T1000 (cell line): ENCODE results near the gene ITGB8.
"Not testable (repeated sequence)": the region's sequence is repeated elsewhere in the genome, so short reads cannot be mapped to it uniquely, and the experiment has no call there.

Experiments
- DNase-seq: peaks from one replicate; lab custom pipeline; 2025; ENCODE audit warnings: mixed read lengths; lab: John Stamatoyannopoulos, UW

Gene ITGB8

GRCh38 chr7:20383351-20383750, 52.7 kb downstream of the ITGB8 start:
- DNase-seq, result no peak

DNA sequence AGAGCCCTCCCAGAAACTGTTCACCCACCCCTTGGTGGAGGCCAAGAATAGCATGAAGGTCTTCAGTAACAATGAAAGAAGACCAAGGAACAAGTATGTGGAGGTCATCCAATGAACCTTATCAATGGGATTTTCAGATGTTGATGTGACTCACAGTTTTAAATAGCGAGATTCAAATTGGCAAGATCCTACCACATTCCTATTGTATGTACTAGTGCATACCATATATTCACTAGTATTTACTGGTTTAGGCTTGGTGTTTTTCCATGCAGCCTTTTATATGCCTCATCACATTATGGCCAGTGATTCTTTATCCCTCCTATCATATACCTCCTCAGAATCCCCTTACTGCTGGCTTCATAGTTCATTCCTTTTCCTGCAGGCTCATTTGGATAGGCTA, 54.4 kb downstream of the ITGB8 start:
- DNase-seq, result no peak

DNA sequence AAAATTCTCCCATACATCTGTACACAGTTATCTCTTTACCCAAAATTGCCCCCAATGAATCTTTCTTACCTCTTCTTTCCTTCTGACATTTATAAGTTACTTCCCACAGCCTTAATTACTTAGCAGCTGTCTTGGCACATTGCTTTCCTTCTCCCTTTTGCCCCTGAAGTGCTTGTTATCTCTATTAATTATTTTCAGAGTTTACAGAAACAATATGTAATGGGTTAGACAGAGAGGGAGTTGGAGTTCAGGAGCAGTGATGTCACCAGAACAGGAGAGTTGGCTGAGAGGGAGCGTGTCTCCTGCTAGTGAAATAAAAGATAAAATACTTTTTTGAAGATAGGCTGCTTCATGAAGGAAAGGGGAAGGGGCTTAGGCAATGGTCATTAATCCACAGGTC, 57.4 kb downstream of the ITGB8 start:
- no peak for DNase-seq

DNA sequence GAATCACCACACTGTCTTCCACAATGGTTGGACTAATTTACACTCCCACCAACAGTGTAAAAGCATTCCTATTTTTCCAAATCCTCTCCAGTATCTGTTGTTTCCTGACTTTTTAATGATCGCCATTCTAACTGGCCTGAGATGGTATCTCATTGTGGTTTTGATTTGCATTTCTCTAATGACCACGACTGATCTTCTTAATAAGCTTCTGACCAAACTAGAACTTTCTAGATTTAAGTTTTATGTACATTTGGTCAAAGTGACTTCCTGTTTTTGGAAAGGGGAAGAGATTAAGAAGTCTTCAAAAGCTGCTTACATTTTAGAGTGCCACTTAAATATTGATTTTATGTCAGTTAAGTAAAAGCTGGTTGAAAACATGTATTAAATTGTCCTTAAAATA, 58.5 kb downstream of the ITGB8 start:
- not testable (repeated sequence) for DNase-seq

GRCh38 chr7:20393021-20393610, 62.4 kb downstream of the ITGB8 start:
- no peak for DNase-seq

- no peak for DNase-seq
Observed at GRCh38 chr7:20393616-20394015, 62.9 kb downstream of the ITGB8 start.

GRCh38 chr7:20394284-20394683, 63.6 kb downstream of the ITGB8 start:
- no peak for DNase-seq

GRCh38 chr7:20395104-20395503, 64.4 kb downstream of the ITGB8 start:
- no peak for DNase-seq

GRCh38 chr7:20395511-20395910, 64.8 kb downstream of the ITGB8 start:
- no peak for DNase-seq

- no peak for DNase-seq
Observed at GRCh38 chr7:20399521-20399920, 68.8 kb downstream of the ITGB8 start.

DNA sequence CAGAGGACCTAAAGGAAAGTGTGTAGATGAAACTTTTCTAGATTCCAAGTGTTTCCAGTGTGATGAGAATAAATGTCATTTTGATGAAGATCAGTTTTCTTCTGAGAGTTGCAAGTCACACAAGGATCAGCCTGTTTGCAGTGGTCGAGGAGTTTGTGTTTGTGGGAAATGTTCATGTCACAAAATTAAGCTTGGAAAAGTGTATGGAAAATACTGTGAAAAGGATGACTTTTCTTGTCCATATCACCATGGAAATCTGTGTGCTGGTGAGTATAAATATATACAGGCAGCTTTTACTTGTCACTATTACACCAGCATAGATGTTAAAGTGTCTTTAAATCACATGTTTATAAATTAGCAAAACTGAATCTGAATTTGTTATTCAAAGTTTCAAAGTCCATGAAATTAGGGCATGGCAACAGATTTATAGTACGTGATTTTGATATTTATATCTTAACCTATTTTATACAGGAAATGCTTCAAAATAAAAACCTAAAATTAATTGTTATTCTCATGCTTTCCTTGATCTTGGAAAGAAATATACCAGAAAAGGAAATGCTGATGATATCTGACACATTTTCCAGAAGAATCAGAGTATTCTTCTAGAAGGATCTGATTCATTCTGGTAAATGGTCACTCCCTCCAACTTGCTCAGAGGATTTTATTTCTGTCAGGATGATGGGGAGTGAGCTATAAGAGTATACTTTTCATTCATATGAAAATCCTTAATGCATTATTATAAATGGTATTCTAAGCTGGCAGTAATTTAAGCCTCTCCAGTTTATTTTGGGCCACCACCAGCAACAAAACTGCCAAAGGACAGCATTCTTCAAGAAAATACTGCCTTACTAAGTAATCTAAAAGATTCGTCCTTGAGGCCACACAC, 71.4 kb downstream of the ITGB8 start:
- DNase-seq, result no peak

DNA sequence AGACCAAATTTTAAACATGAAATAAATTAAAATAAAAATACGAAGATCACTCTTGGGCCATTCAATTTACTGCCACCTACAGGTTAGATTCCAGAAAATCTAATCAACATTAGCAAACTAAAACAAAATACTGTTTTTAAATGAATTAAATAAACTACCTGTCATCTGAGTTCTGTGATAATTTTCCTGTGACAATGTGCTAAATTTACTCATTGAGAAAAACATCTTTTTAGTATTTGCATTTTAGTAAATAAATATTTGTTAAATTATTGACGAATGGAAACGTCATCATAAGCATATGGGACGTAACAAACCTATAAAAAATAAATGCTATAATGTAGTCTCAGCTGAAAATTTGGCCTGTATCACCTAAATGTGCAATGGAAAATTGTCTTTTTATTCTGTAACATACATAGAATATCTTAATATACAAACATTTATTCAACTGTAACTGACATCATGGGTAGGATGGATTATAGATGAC, 72.1 kb downstream of the ITGB8 start:
- no peak for DNase-seq

DNA sequence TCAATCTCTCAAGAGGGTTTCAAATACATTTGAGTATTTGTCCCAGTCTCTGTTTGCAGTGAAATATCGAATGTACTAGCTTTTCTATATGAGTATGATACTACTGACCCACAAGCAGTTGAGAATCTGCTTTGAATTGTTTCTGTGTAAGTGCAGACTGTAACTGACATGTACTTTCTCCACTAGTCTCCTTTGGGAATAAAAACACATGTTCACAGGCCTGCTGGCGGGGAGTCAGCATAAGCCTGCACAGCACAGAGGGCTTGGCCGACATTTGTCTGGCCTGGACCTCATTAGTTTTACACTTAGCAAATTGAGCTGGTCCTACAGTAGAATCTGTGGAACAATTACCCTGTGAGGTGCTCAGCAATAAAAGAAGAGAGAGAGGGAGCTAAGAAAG, 72.6 kb downstream of the ITGB8 start:
- DNase-seq, result no peak

DNA sequence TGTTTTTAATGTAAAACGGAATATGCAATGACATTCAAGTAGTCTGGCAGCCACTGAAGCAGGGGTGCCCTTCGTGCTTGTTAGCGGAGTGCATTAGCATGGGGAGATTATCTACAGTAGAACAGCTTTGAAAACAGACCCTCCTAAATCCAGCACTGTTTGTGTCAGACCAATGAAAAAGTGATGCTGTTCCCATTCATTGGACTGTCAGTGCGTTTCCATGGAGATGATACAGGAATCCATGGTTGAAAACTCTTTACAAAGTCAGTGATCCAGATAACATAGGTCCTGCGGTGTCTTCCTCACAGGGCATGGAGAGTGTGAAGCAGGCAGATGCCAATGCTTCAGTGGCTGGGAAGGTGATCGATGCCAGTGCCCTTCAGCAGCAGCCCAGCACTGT, 73.6 kb downstream of the ITGB8 start:
- DNase-seq, result no peak

DNA sequence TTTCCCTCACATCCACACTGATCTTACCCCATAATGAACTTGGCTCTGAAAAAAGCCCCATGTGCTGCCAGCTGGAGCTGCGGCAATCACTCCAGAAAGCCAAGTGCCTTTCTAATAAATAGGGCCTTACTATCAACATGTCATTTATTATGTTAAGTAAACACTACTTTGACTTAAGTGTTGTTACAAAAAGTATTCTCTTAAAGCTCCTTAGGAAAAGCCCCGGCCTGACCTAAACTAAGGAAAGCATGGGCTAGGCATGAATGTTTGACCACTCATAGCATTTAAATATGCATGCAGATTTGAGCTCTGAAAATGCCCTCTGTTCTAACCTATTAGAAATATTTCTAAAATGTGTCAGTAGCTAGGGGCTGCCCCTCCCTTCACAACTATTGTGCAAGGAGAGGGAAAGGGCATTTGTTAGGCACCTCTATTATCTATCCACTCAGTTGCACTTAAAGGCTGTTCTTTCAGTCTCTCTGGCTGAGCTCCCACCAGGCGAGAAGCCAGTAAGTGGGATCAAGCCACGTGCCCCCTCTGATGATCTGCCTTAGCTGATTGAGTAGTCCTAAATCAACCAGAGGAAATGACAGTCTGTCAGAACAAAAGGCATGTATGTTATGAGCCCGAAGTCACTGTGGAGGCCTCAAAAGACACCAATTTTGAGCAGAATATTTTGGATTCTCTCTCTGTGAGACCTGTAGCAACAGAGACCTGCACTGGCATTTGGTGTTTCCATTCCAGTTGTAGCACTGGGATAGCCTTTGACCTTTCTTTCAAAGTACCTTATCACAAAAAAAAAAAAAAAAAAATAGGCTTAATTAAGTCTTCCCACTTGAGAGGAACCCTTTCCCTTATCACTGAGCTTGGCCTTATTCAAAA, 77.1 kb downstream of the ITGB8 start:
- DNase-seq, result no peak

- no peak for DNase-seq
Observed at GRCh38 chr7:20408467-20408826, 77.7 kb downstream of the ITGB8 start.

DNA sequence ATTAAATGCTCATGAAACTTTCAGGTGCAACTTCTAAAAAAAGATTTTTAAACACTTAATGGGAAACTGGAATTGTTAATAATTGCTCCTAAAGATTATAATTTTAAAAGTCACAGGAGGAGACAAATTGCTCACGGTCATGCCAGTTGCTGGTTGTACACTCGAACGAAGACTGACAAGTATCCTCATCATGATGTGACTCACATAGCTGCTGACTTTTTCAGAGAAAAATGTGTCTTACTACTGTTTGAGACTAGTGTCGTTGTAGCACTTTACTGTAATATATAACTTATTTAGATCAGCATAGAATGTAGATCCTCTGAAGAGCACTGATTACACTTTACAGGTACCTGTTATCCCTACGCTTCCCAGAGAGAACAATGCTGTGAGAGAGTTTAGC, 79.3 kb downstream of the ITGB8 start:
- no peak for DNase-seq

DNA sequence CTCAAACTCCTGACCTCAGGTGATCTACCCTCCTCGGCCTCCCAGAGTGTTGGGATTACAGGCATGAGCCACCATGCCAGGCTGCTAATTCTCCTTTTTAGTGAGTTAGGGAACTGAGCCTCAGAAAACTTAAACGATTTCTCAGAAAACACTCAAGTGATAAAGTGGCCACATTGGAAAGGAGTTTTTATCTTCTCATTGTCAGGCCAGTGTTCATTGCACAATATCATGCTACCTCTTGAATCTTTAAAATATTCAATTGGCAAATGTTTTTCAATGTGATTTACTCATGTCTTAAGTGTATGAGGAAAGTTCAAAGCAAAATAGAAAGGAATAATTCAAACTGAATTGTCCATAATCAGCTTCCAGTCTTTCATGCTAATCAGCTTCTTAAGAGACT, 80.7 kb downstream of the ITGB8 start:
- DNase-seq, result no peak

- no peak for DNase-seq
Observed at GRCh38 chr7:20412032-20412431, 81.3 kb downstream of the ITGB8 start.

DNA sequence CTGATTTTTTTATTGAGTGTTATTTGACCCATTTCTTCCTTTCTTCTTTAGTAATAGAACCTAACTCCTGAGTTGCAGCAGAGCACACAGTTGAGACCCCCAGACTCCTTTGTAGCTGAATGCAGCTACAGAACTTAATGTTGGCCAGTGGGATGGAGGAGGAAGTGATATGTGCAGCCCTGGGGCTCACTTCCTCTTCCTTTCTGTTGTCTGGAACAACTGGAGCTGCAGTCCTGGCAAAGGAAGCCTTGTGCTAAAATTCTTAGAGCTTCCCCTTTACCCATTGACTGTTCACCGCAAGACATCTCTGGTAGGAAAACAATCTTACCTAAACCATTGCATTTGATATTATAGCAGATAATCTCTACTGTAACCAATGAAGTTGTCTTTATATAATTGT, 86.6 kb downstream of the ITGB8 start:
- no peak for DNase-seq

GRCh38 chr7:20417675-20418382, 87.1 kb downstream of the ITGB8 start:
- no peak for DNase-seq

DNA sequence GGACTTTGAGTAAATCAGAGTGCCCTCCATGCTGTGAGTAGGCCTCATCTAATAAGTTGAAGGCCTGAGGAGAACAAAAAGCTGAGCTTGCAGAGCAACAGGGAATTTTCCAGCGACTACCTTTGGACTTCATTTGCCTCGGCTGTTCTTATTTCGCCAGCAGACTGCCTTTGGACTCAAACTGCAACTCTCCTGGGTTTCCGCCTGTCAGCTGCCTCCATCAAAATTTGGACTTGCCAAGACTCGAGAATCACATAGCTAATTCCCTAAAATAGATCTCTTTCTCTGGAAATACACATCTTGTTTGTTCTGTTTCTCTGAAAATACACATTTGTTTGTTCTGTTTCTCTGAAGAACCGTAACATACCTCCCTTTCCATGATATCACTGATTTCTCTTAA, 93.8 kb downstream of the ITGB8 start:
- no peak for DNase-seq
